ENCODE results near the gene WDR1. TPM values are rescaled to one million over a fixed set of nuclear protein-coding genes. Genes with fewer than 3 reads are reported as not detected.

Gene WDR1
- polyA plus RNA-seq, 1 of the 3 experiments (the other 2 are of a cell fraction) = 310 TPM

DNA sequence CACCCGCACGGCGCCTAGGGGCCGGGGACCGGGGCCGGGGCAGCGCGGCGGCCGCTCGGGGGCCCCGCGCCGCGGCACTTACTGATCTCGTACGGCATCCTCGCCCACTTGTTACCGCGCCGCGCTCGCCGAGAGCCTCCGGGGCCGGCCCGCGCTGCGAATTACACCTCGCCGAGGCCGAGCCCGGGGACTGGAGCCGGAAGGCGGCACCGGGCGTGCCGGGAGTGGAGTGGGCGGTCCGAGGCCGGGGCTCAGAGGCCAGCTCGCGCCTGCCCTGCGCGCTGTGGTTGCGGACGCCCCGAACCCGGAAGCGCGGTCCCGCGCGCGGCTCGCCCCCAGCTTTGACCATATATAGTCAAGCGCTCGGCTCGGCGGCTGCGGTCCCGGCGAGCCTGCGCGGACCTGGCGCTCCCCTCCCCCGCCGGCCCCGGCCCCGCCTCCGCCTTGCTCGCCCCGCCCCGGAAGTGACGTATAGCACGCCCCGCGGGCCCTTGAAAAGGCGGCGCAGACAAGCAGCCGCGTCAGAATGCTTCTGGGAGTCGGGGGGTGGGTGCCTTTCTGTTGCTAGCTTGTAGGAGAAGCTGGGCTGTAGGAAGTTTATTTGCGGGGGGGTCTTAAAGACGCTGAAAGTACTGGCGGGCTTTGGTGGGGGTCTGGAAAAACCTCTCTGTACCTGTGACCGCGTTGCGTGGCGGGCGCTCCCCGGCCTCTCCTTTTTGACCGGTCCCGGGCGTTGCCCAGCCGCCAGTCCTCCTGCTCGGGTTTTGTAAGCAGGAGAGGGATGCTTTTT, at the start of gene WDR1 (continued):
- TF ChIP-seq RXRA (IDR thresholded peaks at IDR 0.05; ENCODE audit: borderline replicate concordance, low read depth) (no peak), ELF1 (IDR thresholded peaks at IDR 0.05) (peak; percentile 97), JUND (IDR thresholded peaks at IDR 0.05) (no peak), FOXJ3 (CRISPR knock-in tag; IDR thresholded peaks at IDR 0.05) (no peak), GATA2 (CRISPR knock-in tag; IDR thresholded peaks at IDR 0.05) (no peak), FOXM1 (IDR thresholded peaks at IDR 0.05; ENCODE audit: low read depth) (no peak), NFIC (IDR thresholded peaks at IDR 0.05; ENCODE audit: borderline replicate concordance) (no peak), FOSL2 (IDR thresholded peaks at IDR 0.05; ENCODE audit: borderline replicate concordance, low read depth) (no peak), SMC3 (IDR thresholded peaks at IDR 0.05; ENCODE audit: low read depth, low read length) (no peak), TCF12 (IDR thresholded peaks at IDR 0.05) (peak; percentile 9; the same call in 1 of the 2 replicates), POLR2AphosphoS5 (IDR thresholded peaks at IDR 0.05; ENCODE audit: low read depth, low read length) (peak; percentile 99), EZH2phosphoT487 (IDR thresholded peaks at IDR 0.05; ENCODE audit: borderline replicate concordance, low read depth) (no peak)
- TF ChIP-seq, protein P1, sequence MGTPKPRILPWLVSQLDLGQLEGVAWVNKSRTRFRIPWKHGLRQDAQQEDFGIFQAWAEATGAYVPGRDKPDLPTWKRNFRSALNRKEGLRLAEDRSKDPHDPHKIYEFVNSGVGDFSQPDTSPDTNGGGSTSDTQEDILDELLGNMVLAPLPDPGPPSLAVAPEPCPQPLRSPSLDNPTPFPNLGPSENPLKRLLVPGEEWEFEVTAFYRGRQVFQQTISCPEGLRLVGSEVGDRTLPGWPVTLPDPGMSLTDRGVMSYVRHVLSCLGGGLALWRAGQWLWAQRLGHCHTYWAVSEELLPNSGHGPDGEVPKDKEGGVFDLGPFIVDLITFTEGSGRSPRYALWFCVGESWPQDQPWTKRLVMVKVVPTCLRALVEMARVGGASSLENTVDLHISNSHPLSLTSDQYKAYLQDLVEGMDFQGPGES (IDR thresholded peaks at IDR 0.05; ENCODE audit: low read depth, low read length) = no peak
- TF ChIP-seq, protein P2, sequence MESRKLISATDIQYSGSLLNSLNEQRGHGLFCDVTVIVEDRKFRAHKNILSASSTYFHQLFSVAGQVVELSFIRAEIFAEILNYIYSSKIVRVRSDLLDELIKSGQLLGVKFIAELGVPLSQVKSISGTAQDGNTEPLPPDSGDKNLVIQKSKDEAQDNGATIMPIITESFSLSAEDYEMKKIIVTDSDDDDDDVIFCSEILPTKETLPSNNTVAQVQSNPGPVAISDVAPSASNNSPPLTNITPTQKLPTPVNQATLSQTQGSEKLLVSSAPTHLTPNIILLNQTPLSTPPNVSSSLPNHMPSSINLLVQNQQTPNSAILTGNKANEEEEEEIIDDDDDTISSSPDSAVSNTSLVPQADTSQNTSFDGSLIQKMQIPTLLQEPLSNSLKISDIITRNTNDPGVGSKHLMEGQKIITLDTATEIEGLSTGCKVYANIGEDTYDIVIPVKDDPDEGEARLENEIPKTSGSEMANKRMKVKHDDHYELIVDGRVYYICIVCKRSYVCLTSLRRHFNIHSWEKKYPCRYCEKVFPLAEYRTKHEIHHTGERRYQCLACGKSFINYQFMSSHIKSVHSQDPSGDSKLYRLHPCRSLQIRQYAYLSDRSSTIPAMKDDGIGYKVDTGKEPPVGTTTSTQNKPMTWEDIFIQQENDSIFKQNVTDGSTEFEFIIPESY (IDR thresholded peaks at IDR 0.05; ENCODE audit: borderline replicate concordance, low read depth) = no peak

DNA sequence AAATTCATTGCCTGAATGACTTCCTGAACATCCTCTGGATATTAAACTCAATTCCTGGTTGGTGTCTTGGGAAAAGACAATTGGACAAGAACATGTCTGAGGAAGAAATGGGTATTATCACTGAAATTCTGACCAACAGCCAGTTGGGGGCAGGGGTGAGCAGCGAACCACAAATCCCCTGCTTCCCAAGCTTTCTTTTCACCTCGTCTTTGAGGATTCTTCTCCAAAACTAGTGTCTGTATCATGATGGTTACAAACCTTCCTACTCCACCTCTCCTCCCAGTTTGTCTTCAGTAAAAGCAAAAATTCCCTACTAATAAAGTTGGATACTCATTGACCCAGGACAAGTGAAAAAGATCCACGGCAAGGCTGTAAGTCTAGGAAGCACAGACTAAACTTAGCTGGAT, 48.3 kb upstream of the WDR1 start:
- Histone ChIP-seq H4K20me1 (ENCODE audit: insufficient read depth) (no peaks in the 10 kb centered on the region), H3K27me3 (ENCODE audit: insufficient read depth) (no peaks in the 10 kb centered on the region; the same call in 1 of the 2 replicates), H2AFZ (ENCODE audit: low read depth) (no peak overlapping the region), H3K36me3 (replicated peaks in 1 of 2; ENCODE audit: control insufficient read depth in 1 of 2, insufficient read depth in 2 of 2, low read length in 1 of 2) (no peaks in the 10 kb centered on the region), H3F3A (replicated peaks; ENCODE audit: insufficient read depth) (no peaks in the 10 kb centered on the region), H3K27ac (ENCODE audit: low read depth in 2 of 2, low read length in 1 of 2) (no peak overlapping the region), H3K4me1 (ENCODE audit: control insufficient read depth in 1 of 2, insufficient read depth in 2 of 2, low read depth in 1 of 2, low read length in 1 of 2) (no peaks in the 10 kb centered on the region), H3K79me2 (ENCODE audit: insufficient read depth) (no peaks in the 10 kb centered on the region), H3K9ac (no peak overlapping the region), H3K9me2 (no peaks in the 10 kb centered on the region), H3K9me3 (no peaks in the 10 kb centered on the region), H3K4me3 (ENCODE audit: low read depth in 2 of 2, low read length in 1 of 2) (peak overlapping the region in 1 of 2 experiments; percentile 34; a peak in 1 of 4 replicates), H3K4me2 (no peak overlapping the region)
- ChIA-PET POLR2A (no interaction called here), CTCF (interaction anchor here (0.7 to 3.8 kb wide), 17 partner anchors 8 to 401 kb away, joined by 3 to 26 read pairs (median 5); no protein-coding TSS in a partner anchor)
- 5% methylated on average over 3 of the region's 3 CpGs for WGBS (ENCODE audit: low lambda C conversion rate)
- DNase-seq = peak; percentile 55
- TF ChIP-seq, protein P3, sequence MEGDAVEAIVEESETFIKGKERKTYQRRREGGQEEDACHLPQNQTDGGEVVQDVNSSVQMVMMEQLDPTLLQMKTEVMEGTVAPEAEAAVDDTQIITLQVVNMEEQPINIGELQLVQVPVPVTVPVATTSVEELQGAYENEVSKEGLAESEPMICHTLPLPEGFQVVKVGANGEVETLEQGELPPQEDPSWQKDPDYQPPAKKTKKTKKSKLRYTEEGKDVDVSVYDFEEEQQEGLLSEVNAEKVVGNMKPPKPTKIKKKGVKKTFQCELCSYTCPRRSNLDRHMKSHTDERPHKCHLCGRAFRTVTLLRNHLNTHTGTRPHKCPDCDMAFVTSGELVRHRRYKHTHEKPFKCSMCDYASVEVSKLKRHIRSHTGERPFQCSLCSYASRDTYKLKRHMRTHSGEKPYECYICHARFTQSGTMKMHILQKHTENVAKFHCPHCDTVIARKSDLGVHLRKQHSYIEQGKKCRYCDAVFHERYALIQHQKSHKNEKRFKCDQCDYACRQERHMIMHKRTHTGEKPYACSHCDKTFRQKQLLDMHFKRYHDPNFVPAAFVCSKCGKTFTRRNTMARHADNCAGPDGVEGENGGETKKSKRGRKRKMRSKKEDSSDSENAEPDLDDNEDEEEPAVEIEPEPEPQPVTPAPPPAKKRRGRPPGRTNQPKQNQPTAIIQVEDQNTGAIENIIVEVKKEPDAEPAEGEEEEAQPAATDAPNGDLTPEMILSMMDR (IDR thresholded peaks at IDR 0.05) = peak; percentile 70
- TF ChIP-seq FOXJ3 (CRISPR knock-in tag; IDR thresholded peaks at IDR 0.05) (no peak), FOXM1 (IDR thresholded peaks at IDR 0.05; ENCODE audit: low read depth) (no peak), SMC3 (IDR thresholded peaks at IDR 0.05; ENCODE audit: low read depth, low read length) (peak; percentile 39; the same call in 1 of the 2 replicates), RCOR1 (IDR thresholded peaks at IDR 0.05; ENCODE audit: low read length) (no peak), NFIC (IDR thresholded peaks at IDR 0.05; ENCODE audit: borderline replicate concordance) (no peak), FOSL2 (IDR thresholded peaks at IDR 0.05; ENCODE audit: borderline replicate concordance, low read depth) (no peak), NRF1 (IDR thresholded peaks at IDR 0.05; ENCODE audit: low read depth, low read length) (no peak), GABPA (IDR thresholded peaks at IDR 0.05; ENCODE audit: low read depth) (no peak), EP300 (IDR thresholded peaks at IDR 0.05; ENCODE audit: borderline replicate concordance in 1 of 2, low read depth in 1 of 2, low read length in 1 of 2) (no peak), YY1 (IDR thresholded peaks at IDR 0.05; ENCODE audit: low read depth) (no peak), POLR2AphosphoS5 (IDR thresholded peaks at IDR 0.05; ENCODE audit: low read depth, low read length) (no peak)
- TF ChIP-seq, protein P1 (IDR thresholded peaks at IDR 0.05; ENCODE audit: low read depth, low read length) = no peak
- TF ChIP-seq, protein P4, sequence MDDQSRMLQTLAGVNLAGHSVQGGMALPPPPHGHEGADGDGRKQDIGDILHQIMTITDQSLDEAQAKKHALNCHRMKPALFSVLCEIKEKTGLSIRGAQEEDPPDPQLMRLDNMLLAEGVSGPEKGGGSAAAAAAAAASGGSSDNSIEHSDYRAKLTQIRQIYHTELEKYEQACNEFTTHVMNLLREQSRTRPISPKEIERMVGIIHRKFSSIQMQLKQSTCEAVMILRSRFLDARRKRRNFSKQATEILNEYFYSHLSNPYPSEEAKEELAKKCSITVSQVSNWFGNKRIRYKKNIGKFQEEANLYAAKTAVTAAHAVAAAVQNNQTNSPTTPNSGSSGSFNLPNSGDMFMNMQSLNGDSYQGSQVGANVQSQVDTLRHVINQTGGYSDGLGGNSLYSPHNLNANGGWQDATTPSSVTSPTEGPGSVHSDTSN (IDR thresholded peaks at IDR 0.05) = no peak

Measured in SK-N-SH (cell line).